Karpas-422 (cell line): ENCODE data around the gene BMX. TPM values are rescaled to one million over a fixed set of nuclear protein-coding genes. Genes with fewer than 3 reads are reported as not detected.

Source experiments
- DNase-seq: peaks from one replicate; pipeline ENCODE4 v3.0.0-alpha.2; 2015
- H2AFZ ChIP-seq: fragments of 200-600 bp; sonication (generic); 2 replicates; pipeline ENCODE4 v1.6.1; 2014; ENCODE audit warnings: antibody characterized with exemption, low read length, mixed read lengths
- H3K27ac ChIP-seq: fragments of 200-600 bp; sonication (generic); 2 replicates; pipeline ENCODE4 v1.5.1; 2014; ENCODE audit warnings: mild to moderate bottlenecking, low read length, moderate library complexity
- H3K27me3 ChIP-seq: fragments of 200-600 bp; sonication (generic); 2 replicates; pipeline ENCODE4 v1.6.1; 2014; ENCODE audit warnings: low read length, mixed read lengths
- H3K36me3 ChIP-seq: fragments of 200-600 bp; sonication (generic); 2 replicates; pipeline ENCODE4 v1.6.1; 2014; ENCODE audit warnings: low read length, mixed read lengths; ENCODE audit not compliant: insufficient read depth
- H3K4me1 ChIP-seq: fragments of 200-600 bp; sonication (generic); 2 replicates; pipeline ENCODE4 v1.6.1; 2014; ENCODE audit warnings: mild to moderate bottlenecking, low read length, mixed read lengths
- H3K4me2 ChIP-seq: fragments of 200-600 bp; sonication (generic); 2 replicates; pipeline ENCODE4 v1.6.1; 2014; ENCODE audit warnings: low read length, low read depth, mild to moderate bottlenecking; ENCODE audit not compliant: poor library complexity, severe bottlenecking
- H3K4me3 ChIP-seq: fragments of 200-600 bp; sonication (generic); 2 replicates; pipeline ENCODE4 v1.5.1; 2014; ENCODE audit warnings: mild to moderate bottlenecking, antibody characterized with exemption, low read length, mixed read lengths
- H3K79me2 ChIP-seq: fragments of 200-600 bp; sonication (generic); 2 replicates; pipeline ENCODE4 v1.6.1; 2014; ENCODE audit warnings: mild to moderate bottlenecking, low read length, mixed read lengths
- H3K9ac ChIP-seq: fragments of 200-600 bp; sonication (generic); 2 replicates; pipeline ENCODE4 v1.6.0; 2014; ENCODE audit warnings: low read length
- H3K9me2 ChIP-seq: fragments of 200-600 bp; sonication (generic), shearing (Covaris generic); replicated peaks from 2 replicates; pipeline ENCODE4 v1.6.0; 2014; ENCODE audit warnings: mild to moderate bottlenecking, low read length, moderate library complexity; ENCODE audit not compliant: insufficient read depth
- H3K9me3 ChIP-seq: fragments of 300-700, 200-600 bp; sonication (generic); 2 replicates; pipeline ENCODE4 v1.6.1; 2014; ENCODE audit warnings: low read length, mixed read lengths
- H4K20me1 ChIP-seq: fragments of 200-600 bp; sonication (generic); 2 replicates; pipeline ENCODE4 v1.6.1; 2014; ENCODE audit warnings: mild to moderate bottlenecking, antibody characterized with exemption, low read length, low read depth; ENCODE audit not compliant: insufficient read depth
- total RNA-seq: library from RNA; depleted of rRNA; stranded (reverse); fragments of >200 nt; shearing (Covaris generic); gene quantifications from 2 replicates; pipeline ENCODE4 v1.2.3, GENCODE V29; 2014; ENCODE audit warnings: low replicate concordance

BMX gene
- total RNA-seq, 1 experiment from 2014 or later = 8.2 TPM

DNA sequence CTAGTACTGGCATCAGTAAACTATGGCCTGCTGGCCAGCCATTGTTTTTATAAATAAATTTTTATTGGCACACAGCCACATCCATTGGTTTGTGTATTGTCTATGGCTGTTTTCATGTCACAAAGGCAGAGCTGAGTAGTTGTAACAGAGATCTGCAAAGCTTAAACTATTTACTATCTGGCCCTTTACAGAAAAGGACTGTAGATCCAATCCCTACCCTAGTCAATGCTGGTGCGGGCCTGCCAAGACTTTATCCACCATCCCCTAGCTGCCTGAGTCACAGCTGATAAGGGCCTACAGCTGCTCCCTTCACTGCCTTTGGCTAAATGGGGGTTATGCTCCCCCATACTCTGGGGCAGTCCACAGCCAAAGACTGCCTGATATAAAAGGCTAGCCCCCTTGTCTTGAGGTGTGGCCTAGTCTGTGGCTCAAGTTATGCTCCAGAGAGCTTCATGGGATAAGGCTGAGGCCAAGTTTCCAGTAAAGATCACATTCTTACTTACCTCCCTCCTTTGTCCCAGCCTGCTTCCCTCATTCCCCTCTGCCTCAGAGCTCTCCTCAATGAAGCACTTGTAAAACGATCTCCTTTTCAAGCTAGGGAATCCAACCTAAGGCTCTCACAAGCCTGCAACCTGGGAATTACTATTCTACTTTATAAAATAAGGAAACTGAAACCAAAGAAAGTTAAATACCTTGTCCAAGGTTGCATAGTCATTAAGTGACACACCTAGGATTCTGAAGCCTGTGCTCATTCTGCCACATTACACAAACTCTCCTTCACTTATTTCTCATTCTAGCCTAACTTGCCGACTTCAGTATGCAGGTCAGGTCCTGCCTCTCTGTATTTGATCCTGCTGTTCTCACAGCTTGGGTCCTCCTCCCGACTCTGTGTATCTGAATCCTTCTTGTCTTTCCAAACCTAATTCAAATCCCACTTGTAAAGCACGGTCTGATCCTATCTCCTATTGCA, 79.5 kb downstream of the BMX start:
- Histone ChIP-seq H3K4me2 (no peak overlapping the region), H3K9ac (no peak overlapping the region), H3K9me3 (no peaks in the 10 kb centered on the region), H3K9me2 (no peaks in the 10 kb centered on the region), H3K36me3 (no peaks in the 10 kb centered on the region), H3K4me1 (no peaks in the 10 kb centered on the region), H3K27me3 (no peaks in the 10 kb centered on the region), H3K79me2 (no peaks in the 10 kb centered on the region), H4K20me1 (no peaks in the 10 kb centered on the region), H3K4me3 (no peak overlapping the region), H3K27ac (no peak overlapping the region), H2AFZ (no peak overlapping the region)
- DNase-seq = no peak

DNA sequence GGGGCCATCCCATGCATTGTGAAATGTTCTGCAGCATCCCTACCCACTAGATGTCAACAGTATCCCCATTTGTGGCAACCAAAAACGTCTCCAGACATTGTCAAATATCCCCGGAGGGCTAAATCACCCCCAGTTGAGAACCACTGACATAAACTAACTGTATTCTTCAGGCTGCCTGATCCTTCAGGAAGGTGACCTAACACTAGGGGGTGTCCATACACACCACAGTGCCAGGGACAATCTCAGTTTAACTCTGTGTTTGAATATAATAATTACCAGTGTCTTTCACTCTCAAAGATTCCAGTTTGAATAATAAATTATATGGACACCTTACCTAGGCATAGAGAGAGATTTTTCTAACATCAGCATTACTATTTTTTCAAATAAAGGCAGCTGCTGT, 93.8 kb downstream of the BMX start:
- peak; percentile 53 for DNase-seq
- Histone ChIP-seq H3K4me3 (no peak overlapping the region), H3K27me3 (no peaks in the 10 kb centered on the region), H2AFZ (no peak overlapping the region), H3K4me1 (no peaks in the 10 kb centered on the region), H3K9me3 (no peaks in the 10 kb centered on the region), H3K4me2 (no peak overlapping the region), H3K9me2 (no peaks in the 10 kb centered on the region), H4K20me1 (no peaks in the 10 kb centered on the region), H3K79me2 (no peaks in the 10 kb centered on the region), H3K27ac (no peak overlapping the region), H3K36me3 (no peaks in the 10 kb centered on the region), H3K9ac (no peak overlapping the region)

DNA sequence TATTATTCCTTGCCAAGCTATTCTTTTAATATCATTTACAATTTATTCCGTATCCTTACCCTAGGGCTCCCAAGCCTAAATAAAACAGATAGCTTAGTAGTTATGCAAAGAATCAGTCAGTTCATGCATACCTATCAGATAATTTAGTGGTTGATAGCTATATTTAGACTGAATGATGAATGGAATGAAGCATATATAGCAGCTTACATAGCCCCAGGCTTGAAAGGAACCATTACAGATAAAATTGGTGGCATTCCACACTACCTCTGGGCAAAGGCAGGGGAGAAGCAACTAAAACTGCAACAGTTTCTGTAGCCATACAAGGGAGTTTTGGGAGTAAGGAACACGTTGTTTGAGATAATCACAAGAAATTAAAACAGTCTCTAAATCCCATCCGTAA, 97.4 kb downstream of the BMX start:
- no peak overlapping the region for H3K4me3 ChIP-seq
- H3K4me1 ChIP-seq = no peaks in the 10 kb centered on the region
- no peaks in the 10 kb centered on the region for H3K9me2 ChIP-seq
- no peak overlapping the region for H3K27ac ChIP-seq
- no peaks in the 10 kb centered on the region for H3K36me3 ChIP-seq
- no peak overlapping the region for H3K4me2 ChIP-seq
- no peaks in the 10 kb centered on the region for H3K79me2 ChIP-seq
- H3K27me3 ChIP-seq = no peaks in the 10 kb centered on the region
- H3K9me3 ChIP-seq = no peaks in the 10 kb centered on the region
- H4K20me1 ChIP-seq = no peaks in the 10 kb centered on the region
- no peak overlapping the region for H2AFZ ChIP-seq
- H3K9ac ChIP-seq = no peak overlapping the region
- DNase-seq = no peak

DNA sequence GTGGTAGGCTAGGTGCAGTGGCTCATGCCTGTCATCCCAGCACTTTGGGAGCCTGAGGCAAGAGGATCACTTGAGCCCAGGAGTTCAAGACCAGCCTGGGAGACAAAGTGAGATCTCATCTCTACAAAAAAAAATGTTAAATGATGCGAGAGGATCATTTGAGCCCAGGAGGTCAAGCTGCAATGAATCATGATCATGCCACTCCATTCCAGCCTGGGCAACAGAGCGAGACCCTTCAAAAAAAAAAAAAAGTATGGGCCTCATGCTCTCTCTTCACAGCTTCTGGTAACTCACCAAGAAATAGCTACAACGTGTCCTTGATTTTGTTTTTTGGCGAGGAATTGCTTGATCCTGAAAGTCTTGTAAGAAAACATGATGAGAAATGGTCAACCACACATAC, 98.9 kb downstream of the BMX start:
- Histone ChIP-seq H3K9ac (no peak overlapping the region), H3K27ac (no peak overlapping the region), H3K9me2 (no peaks in the 10 kb centered on the region), H3K36me3 (no peaks in the 10 kb centered on the region), H2AFZ (no peak overlapping the region), H3K4me2 (no peak overlapping the region), H3K4me3 (no peak overlapping the region), H3K79me2 (no peaks in the 10 kb centered on the region), H3K4me1 (no peaks in the 10 kb centered on the region), H3K27me3 (no peaks in the 10 kb centered on the region), H4K20me1 (no peaks in the 10 kb centered on the region), H3K9me3 (no peaks in the 10 kb centered on the region)
- DNase-seq = no peak

DNA sequence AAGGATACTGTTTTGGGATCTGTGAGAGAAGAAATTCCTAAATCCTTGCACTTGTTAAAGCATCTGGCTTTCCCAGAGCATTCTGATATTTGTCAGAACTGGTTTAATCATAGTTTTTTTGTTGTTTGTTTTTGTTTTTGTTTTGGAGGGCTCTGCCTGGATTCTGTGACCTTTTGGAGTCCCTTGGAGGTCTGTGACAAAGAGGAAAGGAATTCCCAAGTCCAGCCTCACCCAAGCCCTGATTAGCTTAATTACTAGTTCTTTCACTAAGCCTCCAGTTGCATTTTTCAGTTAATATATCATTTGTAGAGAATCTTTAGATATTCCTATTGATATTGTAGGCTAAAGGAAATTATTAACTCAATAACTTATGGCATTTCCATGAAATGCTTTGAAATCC, 99.4 kb downstream of the BMX start:
- H3K36me3 ChIP-seq = no peaks in the 10 kb centered on the region

GRCh38 chrX:15600745-15601144, 100.1 kb downstream of the BMX start, which contains the start of gene ACE2:
Gene ACE2 (minus strand): TSS chrX:15600960. CDS start chrX:15600911, 49 bp downstream.
- H3K9ac ChIP-seq = no peak within 1 kb of the TSS
- H3K27me3 ChIP-seq = no peaks in the 10 kb centered on the region
- H3K9me3 ChIP-seq = no peaks in the 10 kb centered on the region
- no peak for DNase-seq
- no peak within 1 kb of the TSS for H3K27ac ChIP-seq
- no peaks in the 10 kb centered on the region for H3K9me2 ChIP-seq
- H4K20me1 ChIP-seq = no peaks in the 10 kb centered on the region
- no peaks in the 10 kb centered on the region for H3K4me1 ChIP-seq
- H3K79me2 ChIP-seq = no peaks in the 10 kb centered on the region
- no peaks in the 10 kb centered on the region for H3K36me3 ChIP-seq
- no peak within 1 kb of the TSS for H2AFZ ChIP-seq
- H3K4me2 ChIP-seq = no peak within 1 kb of the TSS
- H3K4me3 ChIP-seq = no peak within 1 kb of the TSS

More for the DNA sequence above, 99.4 kb downstream of the BMX start:
- H3K4me3 ChIP-seq = no peak overlapping the region
- no peak for DNase-seq
- no peak overlapping the region for H2AFZ ChIP-seq
- no peak overlapping the region for H3K9ac ChIP-seq
- H3K9me3 ChIP-seq = no peaks in the 10 kb centered on the region
- no peaks in the 10 kb centered on the region for H4K20me1 ChIP-seq
- no peaks in the 10 kb centered on the region for H3K4me1 ChIP-seq
- H3K27ac ChIP-seq = no peak overlapping the region
- no peaks in the 10 kb centered on the region for H3K9me2 ChIP-seq
- no peak overlapping the region for H3K4me2 ChIP-seq
- no peaks in the 10 kb centered on the region for H3K79me2 ChIP-seq
- no peaks in the 10 kb centered on the region for H3K27me3 ChIP-seq

DNA sequence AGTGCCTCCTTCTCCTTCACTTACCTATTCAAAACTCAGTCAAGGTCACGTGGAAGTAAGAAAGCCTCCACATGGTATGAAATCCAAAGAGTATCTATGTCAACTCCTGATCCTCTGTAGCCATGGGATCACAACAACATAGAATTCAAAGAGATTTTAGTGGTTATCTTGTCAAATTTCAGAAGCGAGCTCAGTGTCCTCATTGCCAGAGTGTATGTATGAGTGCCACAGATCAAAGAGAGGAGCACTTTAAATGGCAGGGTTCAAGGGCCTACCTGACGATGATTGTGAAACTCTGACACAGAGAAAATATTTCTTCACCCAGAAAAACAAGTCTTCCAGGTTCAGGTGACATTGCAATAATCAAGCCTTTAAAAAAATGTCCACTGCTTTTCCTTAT, 101.3 kb downstream of the BMX start:
- Histone ChIP-seq H3K36me3 (no peaks in the 10 kb centered on the region), H2AFZ (no peak overlapping the region)

GRCh38 chrX:15602761-15603160, 102.2 kb downstream of the BMX start:
- Histone ChIP-seq H3K9ac (no peak overlapping the region), H2AFZ (no peak overlapping the region), H3K36me3 (no peaks in the 10 kb centered on the region), H3K9me3 (no peaks in the 10 kb centered on the region), H4K20me1 (no peaks in the 10 kb centered on the region), H3K27me3 (no peaks in the 10 kb centered on the region), H3K4me3 (no peak overlapping the region), H3K79me2 (no peaks in the 10 kb centered on the region), H3K4me2 (no peak overlapping the region), H3K9me2 (no peaks in the 10 kb centered on the region), H3K4me1 (no peaks in the 10 kb centered on the region), H3K27ac (no peak overlapping the region)
- DNase-seq = no peak

More for the DNA sequence above, 101.3 kb downstream of the BMX start:
- Histone ChIP-seq H3K27ac (no peak overlapping the region), H3K9me3 (no peaks in the 10 kb centered on the region), H3K27me3 (no peaks in the 10 kb centered on the region), H3K4me2 (no peak overlapping the region), H3K4me1 (no peaks in the 10 kb centered on the region), H3K4me3 (no peak overlapping the region), H4K20me1 (no peaks in the 10 kb centered on the region), H3K79me2 (no peaks in the 10 kb centered on the region), H3K9me2 (no peaks in the 10 kb centered on the region), H3K9ac (no peak overlapping the region)
- no peak for DNase-seq
